ENCODE results near the gene NAA11. TPM values are rescaled to one million over a fixed set of nuclear protein-coding genes. Genes with fewer than 3 reads are reported as not detected.

The NAA11 gene
- total RNA-seq, 1 experiment from 2014 or later: not detected

DNA sequence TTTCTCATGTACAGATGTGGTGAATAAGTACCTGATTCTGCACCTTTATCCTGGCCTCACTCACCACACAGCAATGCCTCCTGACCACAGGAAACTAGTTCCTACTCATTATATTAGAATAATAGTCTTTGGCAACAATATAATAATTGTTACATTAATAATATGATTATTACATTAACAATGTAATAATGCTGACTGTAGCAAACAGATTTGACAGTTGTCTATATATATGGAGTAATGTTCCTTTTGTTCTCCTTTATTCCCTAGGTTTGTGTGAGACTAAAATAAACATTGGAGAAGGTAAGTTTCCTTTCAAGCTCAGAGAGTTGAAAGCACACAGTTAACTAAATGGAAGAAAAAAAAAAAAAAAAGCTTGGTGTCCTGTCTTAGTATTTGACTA lies 40.6 kb upstream of the NAA11 start:
- no peak overlapping the region for H2AFZ ChIP-seq
- no peaks in the 10 kb centered on the region for H3F3A ChIP-seq (ENCODE audit: insufficient read depth, low read depth)
- H3K27ac ChIP-seq: no peak overlapping the region
- DNase-seq: no peak
- intact Hi-C loops (cut with micrococcal nuclease; ENCODE audit: unreplicated experiment): no loop called here
- no peaks in the 10 kb centered on the region for H4K20me1 ChIP-seq (ENCODE audit: insufficient read depth)
- no peaks in the 10 kb centered on the region for H3K9me2 ChIP-seq (ENCODE audit: insufficient read depth)
- H3K4me3 ChIP-seq: no peak overlapping the region
- no peaks in the 10 kb centered on the region for H3K9me3 ChIP-seq (ENCODE audit: insufficient read depth, low read depth)
- POLR2A ChIA-PET (ENCODE audit: unreplicated experiment): no interaction called here
- no peaks in the 10 kb centered on the region for H3K4me1 ChIP-seq (replicated peaks; ENCODE audit: insufficient read depth)
- H3K79me2 ChIP-seq (ENCODE audit: low read depth): no peaks in the 10 kb centered on the region
- no peaks in the 10 kb centered on the region for H3K36me3 ChIP-seq (ENCODE audit: low read depth)
- H3K4me2 ChIP-seq: no peak overlapping the region
- no peak for TF ChIP-seq EZH2 (IDR thresholded peaks at IDR 0.05; ENCODE audit: low read depth)
- TF ChIP-seq, protein P1, sequence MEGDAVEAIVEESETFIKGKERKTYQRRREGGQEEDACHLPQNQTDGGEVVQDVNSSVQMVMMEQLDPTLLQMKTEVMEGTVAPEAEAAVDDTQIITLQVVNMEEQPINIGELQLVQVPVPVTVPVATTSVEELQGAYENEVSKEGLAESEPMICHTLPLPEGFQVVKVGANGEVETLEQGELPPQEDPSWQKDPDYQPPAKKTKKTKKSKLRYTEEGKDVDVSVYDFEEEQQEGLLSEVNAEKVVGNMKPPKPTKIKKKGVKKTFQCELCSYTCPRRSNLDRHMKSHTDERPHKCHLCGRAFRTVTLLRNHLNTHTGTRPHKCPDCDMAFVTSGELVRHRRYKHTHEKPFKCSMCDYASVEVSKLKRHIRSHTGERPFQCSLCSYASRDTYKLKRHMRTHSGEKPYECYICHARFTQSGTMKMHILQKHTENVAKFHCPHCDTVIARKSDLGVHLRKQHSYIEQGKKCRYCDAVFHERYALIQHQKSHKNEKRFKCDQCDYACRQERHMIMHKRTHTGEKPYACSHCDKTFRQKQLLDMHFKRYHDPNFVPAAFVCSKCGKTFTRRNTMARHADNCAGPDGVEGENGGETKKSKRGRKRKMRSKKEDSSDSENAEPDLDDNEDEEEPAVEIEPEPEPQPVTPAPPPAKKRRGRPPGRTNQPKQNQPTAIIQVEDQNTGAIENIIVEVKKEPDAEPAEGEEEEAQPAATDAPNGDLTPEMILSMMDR (conservative IDR thresholded peaks at IDR 0.05): no peak
- BruUV-seq (replicated peaks): no TSS peak
- CTCF ChIA-PET: no interaction called here
- H3K27me3 ChIP-seq (ENCODE audit: insufficient read depth, low read depth): no peaks in the 10 kb centered on the region

DNA sequence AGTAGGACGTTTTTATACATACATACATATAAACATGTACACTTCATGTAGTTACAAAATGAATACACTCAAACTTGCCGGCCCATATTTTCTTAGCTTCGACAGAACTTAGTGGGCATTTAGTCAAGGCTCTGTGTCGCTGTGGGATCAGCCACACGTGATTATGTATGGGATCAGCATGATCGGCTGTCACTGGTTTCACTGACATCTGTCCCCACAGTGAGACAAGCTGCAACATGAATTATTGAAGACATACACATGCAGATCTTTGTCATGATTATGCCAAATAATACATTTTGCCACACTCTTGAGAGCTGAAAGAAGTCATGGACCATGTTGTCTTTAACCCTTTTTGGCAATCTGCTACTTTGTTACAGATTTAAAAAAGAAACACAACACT lies 38.2 kb upstream of the NAA11 start:
- no TSS peak for BruUV-seq (replicated peaks)
- no peak for TF ChIP-seq EZH2 (IDR thresholded peaks at IDR 0.05; ENCODE audit: low read depth)
- TF ChIP-seq, protein P1 (conservative IDR thresholded peaks at IDR 0.05): no peak
- no peak overlapping the region for H3K4me3 ChIP-seq
- H4K20me1 ChIP-seq (ENCODE audit: insufficient read depth): no peaks in the 10 kb centered on the region
- no peak for DNase-seq
- no peak overlapping the region for H3K27ac ChIP-seq
- no peaks in the 10 kb centered on the region for H3K4me1 ChIP-seq (replicated peaks; ENCODE audit: insufficient read depth)
- intact Hi-C loops (cut with micrococcal nuclease; ENCODE audit: unreplicated experiment): no loop called here
- H3F3A ChIP-seq (ENCODE audit: insufficient read depth, low read depth): no peaks in the 10 kb centered on the region
- no peak overlapping the region for H3K4me2 ChIP-seq
- H2AFZ ChIP-seq: no peak overlapping the region
- H3K9me3 ChIP-seq (ENCODE audit: insufficient read depth, low read depth): no peaks in the 10 kb centered on the region
- no peaks in the 10 kb centered on the region for H3K36me3 ChIP-seq (ENCODE audit: low read depth)
- no peaks in the 10 kb centered on the region for H3K79me2 ChIP-seq (ENCODE audit: low read depth)
- no peaks in the 10 kb centered on the region for H3K9me2 ChIP-seq (ENCODE audit: insufficient read depth)
- no peaks in the 10 kb centered on the region for H3K27me3 ChIP-seq (ENCODE audit: insufficient read depth, low read depth)
- POLR2A ChIA-PET (ENCODE audit: unreplicated experiment): no interaction called here
- CTCF ChIA-PET: no interaction called here

DNA sequence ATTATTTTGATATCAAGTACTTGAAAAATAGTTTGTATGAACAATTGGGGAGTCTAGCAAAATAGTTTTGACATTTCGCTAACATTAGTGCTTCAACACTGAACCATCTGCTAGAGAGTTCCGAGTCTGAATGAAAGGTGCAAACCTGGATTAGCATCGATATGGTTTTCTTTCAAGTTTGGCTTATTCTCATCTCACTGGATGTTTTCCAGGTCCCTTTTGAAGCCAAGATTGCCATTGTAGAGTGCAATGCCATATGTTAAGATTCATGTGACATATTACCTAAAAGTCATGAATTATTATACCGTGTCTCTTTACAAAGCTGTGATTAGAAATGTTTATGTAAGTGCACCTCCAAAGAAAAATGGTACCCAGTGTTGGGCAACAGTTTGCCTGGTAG lies 36.8 kb upstream of the NAA11 start:
- ChIA-PET POLR2A (ENCODE audit: unreplicated experiment) (no interaction called here), CTCF (no interaction called here)
- no peaks in the 10 kb centered on the region for H3K9me2 ChIP-seq (ENCODE audit: insufficient read depth)
- H3K4me2 ChIP-seq: no peak overlapping the region
- H3K4me1 ChIP-seq (replicated peaks; ENCODE audit: insufficient read depth): no peaks in the 10 kb centered on the region
- no peaks in the 10 kb centered on the region for H3K36me3 ChIP-seq (ENCODE audit: low read depth)
- no peak for DNase-seq
- no peaks in the 10 kb centered on the region for H3F3A ChIP-seq (ENCODE audit: insufficient read depth, low read depth)
- intact Hi-C loops (cut with micrococcal nuclease; ENCODE audit: unreplicated experiment): no loop called here
- H3K27me3 ChIP-seq (ENCODE audit: insufficient read depth, low read depth): no peaks in the 10 kb centered on the region
- no peak overlapping the region for H3K27ac ChIP-seq
- no TSS peak for BruUV-seq (replicated peaks)
- TF ChIP-seq EZH2 (IDR thresholded peaks at IDR 0.05; ENCODE audit: low read depth): no peak
- no peak overlapping the region for H2AFZ ChIP-seq
- no peaks in the 10 kb centered on the region for H4K20me1 ChIP-seq (ENCODE audit: insufficient read depth)
- H3K9me3 ChIP-seq (ENCODE audit: insufficient read depth, low read depth): no peaks in the 10 kb centered on the region
- H3K79me2 ChIP-seq (ENCODE audit: low read depth): no peaks in the 10 kb centered on the region
- no peak overlapping the region for H3K4me3 ChIP-seq

DNA sequence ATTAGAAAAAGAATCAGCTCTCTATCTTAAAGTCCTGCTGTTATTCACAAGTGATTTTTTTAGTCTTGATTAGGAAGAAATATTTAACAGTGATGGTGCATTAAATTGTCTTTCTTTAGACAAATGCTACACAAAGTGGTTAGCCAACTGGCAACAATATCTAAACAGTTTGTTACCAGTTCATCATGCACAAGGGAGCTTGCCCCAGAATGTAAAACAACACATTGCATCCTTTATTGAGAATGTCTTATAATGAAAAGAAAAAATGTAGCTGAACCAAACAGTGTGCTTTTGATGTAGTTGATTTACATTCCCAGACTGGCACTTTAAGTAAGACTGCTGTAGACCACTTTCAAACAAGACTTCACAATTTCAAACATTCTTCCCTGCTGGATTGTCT lies 34.1 kb upstream of the NAA11 start:
- H2AFZ ChIP-seq: no peak overlapping the region
- H3K4me3 ChIP-seq: no peak overlapping the region
- H4K20me1 ChIP-seq (ENCODE audit: insufficient read depth): no peaks in the 10 kb centered on the region
- BruUV-seq (replicated peaks): no TSS peak
- no peaks in the 10 kb centered on the region for H3F3A ChIP-seq (ENCODE audit: insufficient read depth, low read depth)
- H3K4me1 ChIP-seq (replicated peaks; ENCODE audit: insufficient read depth): no peaks in the 10 kb centered on the region
- DNase-seq: no peak
- no peaks in the 10 kb centered on the region for H3K36me3 ChIP-seq (ENCODE audit: low read depth)
- no peaks in the 10 kb centered on the region for H3K9me3 ChIP-seq (ENCODE audit: insufficient read depth, low read depth)
- no peaks in the 10 kb centered on the region for H3K9me2 ChIP-seq (ENCODE audit: insufficient read depth)
- intact Hi-C loops (cut with micrococcal nuclease; ENCODE audit: unreplicated experiment): no loop called here
- CTCF ChIA-PET: no interaction called here
- POLR2A ChIA-PET (ENCODE audit: unreplicated experiment): no interaction called here
- no peak overlapping the region for H3K27ac ChIP-seq
- H3K79me2 ChIP-seq (ENCODE audit: low read depth): no peaks in the 10 kb centered on the region
- TF ChIP-seq, protein P1 (conservative IDR thresholded peaks at IDR 0.05): no peak
- no peak for TF ChIP-seq EZH2 (IDR thresholded peaks at IDR 0.05; ENCODE audit: low read depth)
- H3K4me2 ChIP-seq: no peak overlapping the region
- H3K27me3 ChIP-seq (ENCODE audit: insufficient read depth, low read depth): no peaks in the 10 kb centered on the region

Data from PC-9 (cell line).